HG03439 (cell line): Measurements from ENCODE around the gene ACSL3.
"Not testable (repeated sequence)": the region's sequence is repeated elsewhere in the genome, so short reads cannot be mapped to it uniquely, and the experiment has no call there.

Experiments used
- ATAC-seq: cut with Tn5 transposase; IDR thresholded peaks from one replicate; pipeline ENCODE4 v1.9.1; 2021; ENCODE audit warnings: mild to moderate bottlenecking, moderate library complexity; ENCODE audit not compliant: unreplicated experiment

ACSL3 gene

GRCh38 chr2:222968550-222969155, 107.8 kb downstream of the ACSL3 start:
- ATAC-seq: no peak

GRCh38 chr2:222969491-222969890, 108.7 kb downstream of the ACSL3 start:
- no peak for ATAC-seq

- ATAC-seq: no peak
Observed at GRCh38 chr2:222972420-222972819, 111.6 kb downstream of the ACSL3 start.

- ATAC-seq: no peak
Observed at GRCh38 chr2:222973237-222973636, 112.4 kb downstream of the ACSL3 start.

- no peak for ATAC-seq
Observed at GRCh38 chr2:222973733-222974132, 112.9 kb downstream of the ACSL3 start.

- ATAC-seq: no peak
Observed at GRCh38 chr2:222976521-222977061, 115.8 kb downstream of the ACSL3 start.

GRCh38 chr2:222977121-222977520, 116.3 kb downstream of the ACSL3 start:
- ATAC-seq: no peak

GRCh38 chr2:222978850-222979249, 118.0 kb downstream of the ACSL3 start:
- ATAC-seq: no peak

- no peak for ATAC-seq
Observed at GRCh38 chr2:222979484-222979883, 118.6 kb downstream of the ACSL3 start.

- no peak for ATAC-seq
Observed at GRCh38 chr2:222982010-222982908, 121.4 kb downstream of the ACSL3 start.

GRCh38 chr2:222982909-222983265, 122.1 kb downstream of the ACSL3 start:
- ATAC-seq: no peak

GRCh38 chr2:222984908-222985307, 124.1 kb downstream of the ACSL3 start:
- ATAC-seq: no peak

GRCh38 chr2:222989431-222989830, 128.6 kb downstream of the ACSL3 start:
- no peak for ATAC-seq

GRCh38 chr2:222990206-222990605, 129.4 kb downstream of the ACSL3 start:
- not testable (repeated sequence) for ATAC-seq

- ATAC-seq: no peak
Observed at GRCh38 chr2:222992137-222992536, 131.3 kb downstream of the ACSL3 start.
